ENCODE measurements around the gene DDIT4. TPM values are rescaled to one million over a fixed set of nuclear protein-coding genes. Genes with fewer than 3 reads are reported as not detected.

Gene DDIT4
- total and polyA plus RNA-seq, 9 of the 15 experiments (the other 6 are each of a cell fraction or from before 2014, with no cell fraction given) = 8.2 to 675 (median 159) TPM

- peak; percentile 90 for TF ChIP-seq ARID4B (CRISPR knock-in tag; IDR thresholded peaks at IDR 0.05)
- TF ChIP-seq E2F1 (CRISPR knock-in tag; IDR thresholded peaks at IDR 0.05) = peak; percentile 86
- no peak for TF ChIP-seq THRA (IDR thresholded peaks at IDR 0.05)
- peak; percentile 94 for TF ChIP-seq FOXM1 (IDR thresholded peaks at IDR 0.05; ENCODE audit: low read depth)
- no peak for TF ChIP-seq FOXM1 (CRISPR knock-in tag; IDR thresholded peaks at IDR 0.05; ENCODE audit: low read depth)
- TF ChIP-seq CXXC5 (CRISPR knock-in tag; IDR thresholded peaks at IDR 0.05) = peak; percentile 90
- TF ChIP-seq TAF7 (tag; IDR thresholded peaks at IDR 0.05) = peak; percentile 30; the same call in 1 of the 2 replicates
- TF ChIP-seq ZKSCAN8 (CRISPR knock-in tag; IDR thresholded peaks at IDR 0.05) = no peak; the same call in 1 of the 2 replicates
- peak; percentile 64; the same call in 1 of the 2 replicates for TF ChIP-seq NR2C1 (IDR thresholded peaks at IDR 0.05)
- TF ChIP-seq NR2C1 (tag; IDR thresholded peaks at IDR 0.05) = peak; percentile 88
- TF ChIP-seq KDM5B (IDR thresholded peaks at IDR 0.05; ENCODE audit: insufficient replicate concordance, low read depth, low read length) = peak; percentile 51
- no peak; the same call in none of the 2 replicates for TF ChIP-seq DEAF1 (CRISPR knock-in tag; IDR thresholded peaks at IDR 0.05)
- peak in 1 of 2 experiments; percentile 74; a peak in 2 of 4 replicates for TF ChIP-seq BCLAF1 (IDR thresholded peaks at IDR 0.05; ENCODE audit: borderline replicate concordance in 1 of 2, control insufficient read depth in 1 of 2, low read depth in 2 of 2, low read length in 1 of 2)
- TF ChIP-seq ZBTB7A (IDR thresholded peaks at IDR 0.05; ENCODE audit: borderline replicate concordance, control insufficient read depth, low read depth, low read length) = no peak
- no peak for TF ChIP-seq PURB (CRISPR knock-in tag; IDR thresholded peaks at IDR 0.05; ENCODE audit: low read depth)
These were observed 47.0 kb downstream of the DDIT4 start (continued) for GRCh38 chr10:72320676-72321247.
